ENCODE data around the gene MALSU1. TPM values are rescaled to one million over a fixed set of nuclear protein-coding genes. Genes with fewer than 3 reads are reported as not detected.
A peak's percentile ranks its signal among the peaks of the same experiment; 100 is the strongest.

MALSU1 gene
- total and polyA plus RNA-seq, 2 of the 13 experiments (the other 11 are each of a cell fraction or from before 2014, with no cell fraction given) = 72.0 to 141 TPM

- no peak for TF ChIP-seq ZNF276 (CRISPR knock-in tag; IDR thresholded peaks at IDR 0.05; ENCODE audit: low read depth)
- no peak for TF ChIP-seq MYNN (CRISPR knock-in tag; IDR thresholded peaks at IDR 0.05; ENCODE audit: low read depth)
- no peak for TF ChIP-seq HMGXB4 (CRISPR knock-in tag; IDR thresholded peaks at IDR 0.05; ENCODE audit: borderline replicate concordance in 1 of 2, low read depth in 1 of 2)
- TF ChIP-seq SSRP1 (CRISPR knock-in tag; IDR thresholded peaks at IDR 0.05) = no peak
- TF ChIP-seq ZNF558 (CRISPR knock-in tag; IDR thresholded peaks at IDR 0.05; ENCODE audit: borderline replicate concordance) = no peak
- no peak for TF ChIP-seq ONECUT2 (CRISPR knock-in tag; IDR thresholded peaks at IDR 0.05)
- no peak for TF ChIP-seq SP1 (IDR thresholded peaks at IDR 0.05)
- no peak for TF ChIP-seq SP1 (CRISPR knock-in tag; IDR thresholded peaks at IDR 0.05)
- no peak for TF ChIP-seq ZFP82 (CRISPR knock-in tag; IDR thresholded peaks at IDR 0.05; ENCODE audit: borderline replicate concordance)
- TF ChIP-seq MTERF4 (CRISPR knock-in tag; IDR thresholded peaks at IDR 0.05) = no peak
- TF ChIP-seq ZNF326 (CRISPR knock-in tag; IDR thresholded peaks at IDR 0.05; ENCODE audit: borderline replicate concordance) = no peak
- no peak for TF ChIP-seq ATF7 (IDR thresholded peaks at IDR 0.05)
- no peak for TF ChIP-seq ATF7 (CRISPR knock-in tag; IDR thresholded peaks at IDR 0.05)
- no peak for TF ChIP-seq ETV5 (CRISPR knock-in tag; IDR thresholded peaks at IDR 0.05; ENCODE audit: borderline replicate concordance)
- no peak for TF ChIP-seq FOXC1 (CRISPR knock-in tag; IDR thresholded peaks at IDR 0.05; ENCODE audit: borderline replicate concordance)
- no peak for TF ChIP-seq HNRNPH1 (optimal IDR thresholded peaks at IDR 0.05; ENCODE audit: low read depth, low read length)
- TF ChIP-seq ZNF331 (CRISPR knock-in tag; IDR thresholded peaks at IDR 0.05) = no peak
- TF ChIP-seq CC2D1A (CRISPR knock-in tag; IDR thresholded peaks at IDR 0.05) = no peak
- TF ChIP-seq KAT7 (CRISPR knock-in tag; IDR thresholded peaks at IDR 0.05; ENCODE audit: borderline replicate concordance) = no peak
- TF ChIP-seq ERF (CRISPR knock-in tag; IDR thresholded peaks at IDR 0.05) = 0 out of 2 replicates have a peak, but pooled peaks have one; percentile 16
- no peak for TF ChIP-seq ZBTB34 (CRISPR knock-in tag; IDR thresholded peaks at IDR 0.05)
- no peak for TF ChIP-seq TIGD3 (CRISPR knock-in tag; IDR thresholded peaks at IDR 0.05; ENCODE audit: borderline replicate concordance)
- TF ChIP-seq FOXA3 (CRISPR knock-in tag; IDR thresholded peaks at IDR 0.05) = peak; percentile 72
- TF ChIP-seq IKZF4 (CRISPR knock-in tag; IDR thresholded peaks at IDR 0.05; ENCODE audit: borderline replicate concordance, low read depth, not compliant biosample characterization) = no peak
These were observed 37.7 kb downstream of the MALSU1 start (continued) for GRCh38 chr7:23336799-23337283.
